GM18520 (cell line): ENCODE measurements around the gene CDK17.
"Not testable (repeated sequence)": the region's sequence is repeated elsewhere in the genome, so short reads cannot be mapped to it uniquely, and the experiment has no call there.

Experiments
- ATAC-seq: cut with Tn5 transposase; IDR thresholded peaks from one replicate; pipeline ENCODE4 v1.9.1; 2021; ENCODE audit not compliant: unreplicated experiment

CDK17 gene

DNA sequence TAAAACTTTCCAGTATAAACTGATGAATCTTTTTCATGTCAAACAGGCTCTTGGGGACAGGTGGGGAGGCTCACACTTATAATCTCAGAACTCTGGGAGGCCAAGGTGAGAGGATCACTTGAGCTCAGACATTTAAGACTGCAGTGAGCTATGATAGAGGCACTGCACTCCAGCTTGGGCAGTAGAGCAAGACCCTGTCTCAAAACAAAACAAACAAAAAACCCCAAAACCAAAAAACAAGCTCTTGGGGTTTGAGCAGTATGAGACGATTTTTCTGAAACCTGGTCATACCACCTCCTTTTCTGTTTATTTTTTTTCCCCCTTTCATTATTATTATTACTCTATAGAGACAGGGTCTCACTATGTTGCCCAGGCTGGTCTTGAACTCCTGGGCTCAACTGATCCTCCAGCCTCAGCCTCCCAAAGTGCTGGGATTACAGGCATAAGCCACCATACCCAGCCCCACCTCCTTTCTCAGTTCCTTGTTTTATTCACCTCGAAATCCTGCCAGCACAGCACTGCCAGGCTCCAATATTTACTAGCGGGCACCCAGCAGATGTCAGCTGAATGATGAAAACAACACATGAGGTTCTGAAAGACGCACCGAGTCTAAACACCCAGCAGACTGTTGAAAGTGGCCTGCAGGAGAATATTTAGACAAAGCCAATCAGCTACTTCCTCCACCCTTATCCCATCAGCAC lies 19.5 kb upstream of the CDK17 start:
- no peak for ATAC-seq

DNA sequence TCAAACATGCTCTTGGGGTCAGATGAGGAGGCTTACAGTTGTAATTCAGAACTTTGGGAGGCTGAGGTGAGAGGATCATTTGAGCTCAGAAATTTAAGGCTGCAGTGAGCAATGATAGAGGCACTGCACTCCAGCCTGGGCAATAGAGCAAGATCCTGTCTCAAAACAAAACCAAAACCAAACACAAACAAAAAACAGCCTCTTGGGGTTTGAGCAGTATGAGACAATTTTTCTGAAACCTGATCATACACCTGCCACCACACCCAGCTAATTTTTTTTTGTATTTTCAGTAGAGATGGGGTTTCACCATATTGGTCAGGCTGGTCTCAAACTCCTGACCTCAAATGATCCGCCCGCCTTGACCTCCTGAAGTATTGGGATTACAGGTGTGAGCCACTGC lies 17.4 kb upstream of the CDK17 start:
- not testable (repeated sequence) for ATAC-seq

GRCh38 chr12:96416033-96416799 lies 16.0 kb upstream of the CDK17 start:
- ATAC-seq = no peak

GRCh38 chr12:96414637-96415036 lies 14.4 kb upstream of the CDK17 start:
- ATAC-seq = no peak

- no peak for ATAC-seq
Observed at GRCh38 chr12:96412431-96412830, 12.2 kb upstream of the CDK17 start.

DNA sequence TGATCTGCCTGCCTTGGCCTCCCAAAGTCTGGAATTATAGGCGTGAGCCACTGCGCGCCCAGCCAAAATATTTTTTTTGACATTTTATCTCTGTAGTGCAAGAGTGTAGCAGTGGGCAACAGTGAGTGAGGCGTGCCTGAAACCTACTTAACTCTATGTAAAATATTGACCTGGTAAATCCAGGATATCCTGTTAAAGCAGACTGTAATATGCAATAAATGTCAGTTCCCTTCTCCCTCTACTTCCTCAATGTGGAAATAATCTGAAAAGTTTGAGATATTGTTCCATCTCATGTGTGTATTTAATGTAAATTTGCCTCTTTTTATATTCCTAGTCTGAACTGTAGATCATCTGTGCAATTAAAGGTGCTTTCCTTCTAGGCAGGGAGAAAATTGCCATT lies 9.5 kb upstream of the CDK17 start:
- ATAC-seq = no peak

DNA sequence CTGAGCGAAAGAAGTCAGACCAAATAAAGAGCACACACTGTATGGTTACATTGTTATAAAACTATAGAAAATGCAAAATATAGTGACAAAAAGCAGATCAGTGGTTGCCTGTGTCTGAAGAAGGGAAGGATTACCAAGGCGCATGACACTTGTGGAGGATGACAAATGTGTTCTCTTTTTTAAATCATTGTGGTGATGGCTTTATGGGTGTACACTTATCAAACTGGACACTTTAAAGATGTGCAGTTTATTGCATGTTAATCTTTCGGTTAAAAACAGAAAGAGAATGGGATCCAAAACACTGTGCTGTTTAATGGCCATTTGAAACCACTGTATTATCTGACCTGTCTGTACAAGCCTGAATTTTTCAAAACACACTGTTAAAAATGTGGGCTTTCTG lies 8.8 kb upstream of the CDK17 start:
- ATAC-seq = no peak

DNA sequence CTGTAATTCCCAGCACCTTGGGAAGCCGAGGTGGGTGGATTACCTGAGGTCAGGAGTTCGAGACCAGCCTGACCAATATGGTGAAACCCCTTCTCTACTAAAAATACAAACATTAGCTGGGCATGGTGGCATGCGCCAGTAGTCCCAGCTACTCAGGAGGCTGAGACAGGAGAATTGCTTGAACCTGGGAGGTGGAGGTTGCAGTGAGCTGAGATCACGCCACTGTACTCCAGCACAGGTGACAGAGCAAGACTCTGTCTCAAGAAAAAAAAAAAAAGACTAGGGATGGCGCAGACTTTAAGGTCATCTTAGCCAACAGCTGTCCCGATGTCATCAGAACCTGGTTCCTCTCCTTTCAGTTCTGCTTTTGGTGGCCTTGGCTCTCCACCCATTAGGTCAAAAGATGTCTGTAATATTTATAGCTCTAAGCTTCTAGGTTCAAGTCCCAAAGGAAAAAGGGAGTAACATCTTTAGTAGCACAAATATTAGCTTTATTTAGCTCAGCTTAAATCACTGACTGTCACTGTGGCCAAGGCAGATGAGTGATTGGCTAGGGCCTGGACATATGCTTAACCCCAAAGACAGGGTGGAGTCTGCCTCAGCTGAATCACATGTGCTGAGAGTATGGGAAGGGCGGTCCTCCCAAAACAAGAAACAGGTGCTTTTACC lies 7.3 kb upstream of the CDK17 start:
- ATAC-seq = peak; percentile 92

GRCh38 chr12:96404696-96405095 lies 4.5 kb upstream of the CDK17 start:
- ATAC-seq = no peak

GRCh38 chr12:96403870-96404269 lies 3.6 kb upstream of the CDK17 start:
- ATAC-seq = no peak

- ATAC-seq = not testable (repeated sequence)
Observed at GRCh38 chr12:96402522-96402921, 2.3 kb upstream of the CDK17 start.

DNA sequence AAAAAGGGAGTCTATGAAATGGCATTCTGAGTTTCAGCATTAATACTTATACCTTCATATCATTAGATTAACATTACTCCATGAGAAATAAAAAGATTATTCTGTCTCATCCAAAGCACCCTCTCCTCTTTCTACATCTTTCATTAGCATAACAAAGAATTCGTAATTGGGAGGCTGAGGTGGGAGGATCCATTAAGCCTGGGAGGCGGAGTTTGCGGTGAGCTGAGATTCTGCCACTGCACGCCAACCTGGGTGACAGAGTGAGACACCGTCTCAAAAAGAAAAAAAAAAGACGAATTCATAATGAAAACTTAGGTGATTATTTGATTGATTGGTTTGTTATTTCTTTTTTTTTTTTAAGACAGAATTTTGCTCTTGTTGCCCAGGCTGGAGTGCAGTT lies 1.8 kb upstream of the CDK17 start:
- ATAC-seq = no peak

- ATAC-seq = no peak
Observed at GRCh38 chr12:96401076-96401871, 1.0 kb upstream of the CDK17 start.

DNA sequence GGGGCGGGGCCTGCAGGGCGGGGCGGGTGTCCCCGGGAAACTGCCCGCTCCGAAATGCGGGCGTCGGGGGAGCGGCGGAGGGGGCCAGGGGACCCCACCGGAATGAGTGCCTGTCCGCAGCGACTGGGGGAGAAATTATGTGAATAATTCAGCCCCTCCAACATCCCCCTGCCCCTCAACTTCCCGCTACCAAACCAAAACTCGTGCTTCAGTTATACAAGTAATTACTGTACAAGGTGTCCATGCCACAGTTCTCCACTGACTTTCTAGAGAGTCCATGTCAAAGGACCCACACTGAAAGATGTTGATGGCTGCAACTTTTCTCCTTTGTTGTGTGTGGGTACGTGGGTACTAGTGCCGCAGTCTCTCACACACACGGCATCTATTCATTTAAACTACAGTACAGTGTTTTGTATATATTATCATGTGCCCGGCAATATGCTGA lies 414 bp upstream of the CDK17 start:
- ATAC-seq = peak; percentile 3

DNA sequence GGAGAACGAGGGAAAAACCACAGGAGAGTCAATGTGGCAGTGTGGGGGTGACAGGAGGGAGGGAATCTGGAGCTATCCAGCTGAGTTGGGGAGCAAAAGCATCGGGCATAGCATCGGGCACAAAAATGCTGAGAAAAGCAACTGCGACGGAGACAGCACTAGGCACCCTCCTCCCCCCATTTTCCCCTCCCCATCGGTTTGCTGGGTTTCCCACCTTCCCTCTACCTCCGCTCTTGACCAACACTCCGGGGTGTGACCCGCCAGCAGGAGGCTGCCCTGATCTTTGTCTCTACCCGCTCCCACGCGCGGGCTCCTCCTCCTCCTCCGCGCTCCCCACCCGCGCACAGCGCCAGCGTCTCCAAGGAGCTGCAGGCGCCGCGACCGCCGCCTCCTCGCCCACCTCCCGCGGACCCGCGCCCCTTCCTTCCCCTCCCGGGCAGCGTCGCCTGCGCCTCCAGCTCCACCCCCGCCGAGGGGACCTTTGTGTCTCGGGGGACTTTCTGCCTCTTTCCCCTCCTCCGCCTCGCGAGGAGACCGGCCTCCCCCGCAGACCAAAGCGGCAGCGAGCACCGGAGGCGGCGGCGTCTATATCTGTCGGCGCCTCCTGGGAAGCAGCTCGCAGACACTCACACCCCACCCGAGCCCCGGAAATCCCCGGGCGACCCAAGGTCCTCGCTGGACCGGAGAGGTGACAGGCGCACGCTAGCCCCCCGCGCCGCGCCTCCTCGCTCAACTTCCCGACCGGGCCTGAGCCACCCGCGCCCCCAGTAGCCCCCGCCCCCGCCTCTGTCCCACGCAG lies 920 bp downstream of the CDK17 start:
- peak; percentile 30 for ATAC-seq

- ATAC-seq = no peak
Observed at GRCh38 chr12:96398424-96399119, 1.7 kb downstream of the CDK17 start.

GRCh38 chr12:96397756-96398423 lies 2.3 kb downstream of the CDK17 start:
- ATAC-seq = no peak

GRCh38 chr12:96396914-96397313 lies 3.3 kb downstream of the CDK17 start:
- no peak for ATAC-seq

- no peak for ATAC-seq
Observed at GRCh38 chr12:96396209-96396608, 4.0 kb downstream of the CDK17 start.
